ENCODE results near the gene ATP8B4. TPM values are rescaled to one million over a fixed set of nuclear protein-coding genes. Genes with fewer than 3 reads are reported as not detected.
"Not testable (repeated sequence)": the region's sequence is repeated elsewhere in the genome, so short reads cannot be mapped to it uniquely, and the experiment has no call there.

ATP8B4 gene
- total RNA-seq, 2 experiments from 2014 or later = 2.0 to 2.9 TPM

DNA sequence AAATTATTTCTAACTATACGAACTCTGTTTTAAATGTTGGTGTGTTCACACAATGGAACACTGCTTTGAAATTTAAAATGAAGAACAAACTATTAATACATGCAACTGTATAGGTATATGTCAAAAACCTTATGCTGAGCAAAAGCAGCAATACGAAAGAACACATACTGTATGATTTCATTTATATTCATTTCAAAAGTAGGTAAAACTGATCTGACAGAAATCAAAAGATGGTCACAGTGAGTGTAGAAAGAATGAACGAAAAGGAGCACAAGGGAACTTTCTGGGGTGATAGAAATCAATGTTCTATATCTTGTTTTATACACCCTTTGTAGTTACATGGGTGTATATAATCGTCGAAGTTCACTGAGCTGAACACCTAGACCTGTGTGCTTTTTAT is 12.6 kb downstream of the ATP8B4 start:
- H3K27me3 Mint-ChIP-seq (ENCODE audit: low read depth) = peaks cover 8% of the 10 kb centered on the region
- H3K27ac Mint-ChIP-seq = no peak overlapping the region
- H3K9me3 Mint-ChIP-seq = no peaks in the 10 kb centered on the region
- CTCF ChIA-PET = no interaction called here
- intact Hi-C loops (cut with micrococcal nuclease) = loop anchor here (2.0 kb wide), 1 partner anchor 28 kb away; no protein-coding TSS in a partner anchor
- peaks cover 33% of the 10 kb centered on the region for H3K4me1 Mint-ChIP-seq (ENCODE audit: low read depth)
- H3K4me3 Mint-ChIP-seq = no peak overlapping the region
- DNase-seq = no peak
- no peaks in the 10 kb centered on the region for H3K36me3 Mint-ChIP-seq (ENCODE audit: low read depth)

GRCh38 chr15:50100486-50100885 is 18.5 kb downstream of the ATP8B4 start:
- no peaks in the 10 kb centered on the region for H3K9me3 Mint-ChIP-seq
- no peak overlapping the region for H3K4me3 Mint-ChIP-seq
- no peaks in the 10 kb centered on the region for H3K36me3 Mint-ChIP-seq (ENCODE audit: low read depth)
- CTCF ChIA-PET = no interaction called here
- intact Hi-C loops (cut with micrococcal nuclease) = no loop called here
- no peak for DNase-seq
- peaks cover 9% of the 10 kb centered on the region for H3K27me3 Mint-ChIP-seq (ENCODE audit: low read depth)
- no peaks in the 10 kb centered on the region for H3K4me1 Mint-ChIP-seq (ENCODE audit: low read depth)
- H3K27ac Mint-ChIP-seq = no peak overlapping the region

DNA sequence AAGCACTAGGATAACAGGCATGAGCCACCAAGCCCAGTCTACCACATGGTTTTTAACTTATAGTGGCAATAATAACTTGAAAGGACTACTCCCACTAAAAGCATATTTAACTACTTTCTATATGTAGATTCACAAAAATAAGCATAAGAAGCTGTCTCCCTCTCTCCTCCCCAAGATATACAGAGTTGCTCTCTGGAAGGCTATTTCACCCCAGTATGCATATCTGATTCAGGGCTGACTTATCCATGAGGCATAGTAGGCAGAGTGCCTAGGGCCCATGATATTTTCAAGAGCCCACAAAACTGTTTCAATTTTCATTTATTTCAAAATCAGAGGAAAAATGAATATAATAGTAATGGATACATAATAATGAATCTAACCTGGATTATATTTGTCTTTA is 20.5 kb downstream of the ATP8B4 start:
- Mint-ChIP-seq H3K9me3 (no peaks in the 10 kb centered on the region), H3K4me3 (no peak overlapping the region), H3K36me3 (ENCODE audit: low read depth) (no peaks in the 10 kb centered on the region), H3K4me1 (ENCODE audit: low read depth) (no peaks in the 10 kb centered on the region), H3K27ac (no peak overlapping the region), H3K27me3 (ENCODE audit: low read depth) (peaks cover 9% of the 10 kb centered on the region)
- DNase-seq = no peak
- intact Hi-C loops (cut with micrococcal nuclease) = no loop called here
- CTCF ChIA-PET = no interaction called here

DNA sequence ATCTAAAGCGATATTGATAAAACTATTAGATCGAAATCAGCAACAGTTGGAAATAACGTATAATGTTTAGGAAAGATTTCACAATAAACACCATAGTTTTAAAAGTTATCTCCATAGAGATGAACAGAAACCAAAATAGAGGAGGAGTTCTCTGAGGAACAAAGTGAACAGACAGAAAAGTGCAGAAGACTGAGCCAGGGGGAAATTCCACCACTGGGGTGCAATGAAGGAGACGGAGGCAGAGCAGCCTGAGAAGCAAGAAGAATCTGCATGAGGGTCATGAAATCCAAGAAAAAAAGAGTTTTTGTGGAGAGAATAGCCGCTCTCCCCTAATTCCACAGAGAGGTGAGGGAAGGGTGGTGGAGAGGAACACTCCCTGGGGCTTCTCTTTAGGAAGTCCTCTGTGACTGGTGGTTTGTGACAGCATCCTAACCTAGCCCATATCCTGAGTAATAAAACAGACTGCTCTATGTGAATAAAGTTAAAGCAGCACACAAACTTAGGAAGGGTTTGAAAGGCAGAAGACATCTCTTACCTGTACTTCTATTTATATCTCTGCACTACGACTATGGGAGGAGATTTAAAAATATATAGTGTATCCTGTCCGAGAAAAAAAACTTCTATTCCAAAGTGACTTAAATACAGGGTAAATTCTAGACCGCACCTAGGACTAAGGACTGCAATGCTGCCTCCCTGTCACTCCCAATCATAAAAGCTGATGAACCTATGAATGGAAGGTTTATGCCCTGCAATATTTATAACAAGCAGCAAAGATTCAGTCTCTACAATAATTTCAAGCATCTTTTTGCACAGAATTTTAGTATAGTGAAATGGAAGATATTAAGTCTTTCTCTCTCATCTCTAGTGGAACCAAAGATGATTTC is 22.9 kb downstream of the ATP8B4 start:
- intact Hi-C loops (cut with micrococcal nuclease) = no loop called here
- CTCF ChIA-PET = no interaction called here
- H3K27me3 Mint-ChIP-seq (ENCODE audit: low read depth) = peaks cover 7% of the 10 kb centered on the region
- no peak overlapping the region for H3K4me3 Mint-ChIP-seq
- DNase-seq = no peak
- no peak overlapping the region for H3K27ac Mint-ChIP-seq
- H3K4me1 Mint-ChIP-seq (ENCODE audit: low read depth) = no peaks in the 10 kb centered on the region
- no peaks in the 10 kb centered on the region for H3K9me3 Mint-ChIP-seq
- no peaks in the 10 kb centered on the region for H3K36me3 Mint-ChIP-seq (ENCODE audit: low read depth)

GRCh38 chr15:50089386-50089785 is 29.6 kb downstream of the ATP8B4 start:
- H3K4me1 Mint-ChIP-seq (ENCODE audit: low read depth); CTCF ChIA-PET; H3K9me3 Mint-ChIP-seq; H3K4me3 Mint-ChIP-seq; intact Hi-C loops (cut with micrococcal nuclease); DNase-seq; H3K27ac Mint-ChIP-seq; H3K36me3 Mint-ChIP-seq (ENCODE audit: low read depth): not testable (repeated sequence)
- H3K27me3 Mint-ChIP-seq (ENCODE audit: low read depth) = peaks cover 20% of the 10 kb centered on the region

DNA sequence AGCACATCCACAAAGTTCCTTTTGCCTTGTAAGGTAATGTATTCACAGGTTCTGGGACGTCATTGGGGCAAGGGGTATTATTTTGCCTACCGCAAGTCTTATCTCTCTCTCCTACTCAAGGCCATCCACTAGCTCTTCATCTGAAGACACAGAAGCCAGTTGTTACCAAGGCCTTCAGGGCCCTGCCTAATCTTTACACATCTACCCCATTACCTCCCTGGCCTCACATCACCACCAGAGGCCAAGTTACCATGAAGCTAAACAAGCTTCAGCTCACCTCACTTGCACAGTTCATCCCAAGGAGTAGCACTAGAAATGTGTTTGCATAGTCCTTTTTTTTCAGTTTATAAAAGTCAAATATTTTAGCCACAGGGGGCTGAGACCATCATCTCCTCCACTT is 34.1 kb downstream of the ATP8B4 start:
- CTCF ChIA-PET = no interaction called here
- no peaks in the 10 kb centered on the region for H3K9me3 Mint-ChIP-seq
- no peak overlapping the region for H3K27ac Mint-ChIP-seq
- no peak overlapping the region for H3K4me3 Mint-ChIP-seq
- no peaks in the 10 kb centered on the region for H3K36me3 Mint-ChIP-seq (ENCODE audit: low read depth)
- H3K27me3 Mint-ChIP-seq (ENCODE audit: low read depth) = peaks cover 15% of the 10 kb centered on the region
- H3K4me1 Mint-ChIP-seq (ENCODE audit: low read depth) = no peaks in the 10 kb centered on the region
- intact Hi-C loops (cut with micrococcal nuclease) = no loop called here
- DNase-seq = no peak

GRCh38 chr15:50083424-50084025 is 35.5 kb downstream of the ATP8B4 start:
- H3K4me3 Mint-ChIP-seq = no peak overlapping the region
- H3K9me3 Mint-ChIP-seq = no peaks in the 10 kb centered on the region
- intact Hi-C loops (cut with micrococcal nuclease) = no loop called here
- H3K4me1 Mint-ChIP-seq (ENCODE audit: low read depth) = no peaks in the 10 kb centered on the region
- CTCF ChIA-PET = interaction anchor here (1.4 kb wide), 1 partner anchor 61 kb away, joined by 3 read pairs; no protein-coding TSS in a partner anchor
- no peaks in the 10 kb centered on the region for H3K36me3 Mint-ChIP-seq (ENCODE audit: low read depth)
- DNase-seq = no peak
- H3K27me3 Mint-ChIP-seq (ENCODE audit: low read depth) = peaks cover 5% of the 10 kb centered on the region
- no peak overlapping the region for H3K27ac Mint-ChIP-seq

DNA sequence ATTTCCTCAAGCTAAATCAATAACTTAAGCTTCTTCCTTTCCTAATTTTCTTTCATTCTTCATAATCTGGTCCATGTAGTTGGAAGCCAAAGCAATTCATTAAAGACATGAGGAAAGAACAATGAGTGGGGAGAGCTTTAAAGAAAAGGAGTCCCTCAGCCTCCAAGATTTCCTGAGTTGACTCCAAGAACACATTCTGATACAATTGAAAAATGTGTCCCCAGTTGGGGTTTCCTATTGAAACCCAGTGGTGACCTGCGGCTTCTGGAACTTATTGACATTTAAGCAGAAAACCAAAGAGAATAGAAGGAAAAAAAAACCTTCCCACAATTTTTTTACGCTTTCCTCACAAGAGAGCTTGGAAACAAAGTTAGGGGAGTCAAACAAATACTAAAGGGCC is 37.0 kb downstream of the ATP8B4 start:
- no peaks in the 10 kb centered on the region for H3K4me1 Mint-ChIP-seq (ENCODE audit: low read depth)
- DNase-seq = no peak
- H3K36me3 Mint-ChIP-seq (ENCODE audit: low read depth) = no peaks in the 10 kb centered on the region
- H3K27me3 Mint-ChIP-seq (ENCODE audit: low read depth) = peaks cover 6% of the 10 kb centered on the region
- intact Hi-C loops (cut with micrococcal nuclease) = no loop called here
- no peaks in the 10 kb centered on the region for H3K9me3 Mint-ChIP-seq
- CTCF ChIA-PET = no interaction called here
- no peak overlapping the region for H3K27ac Mint-ChIP-seq
- H3K4me3 Mint-ChIP-seq = no peak overlapping the region

- no peak for DNase-seq
- H3K27me3 Mint-ChIP-seq (ENCODE audit: low read depth) = peaks cover 9% of the 10 kb centered on the region
These were observed 41.4 kb downstream of the ATP8B4 start for GRCh38 chr15:50077651-50078050.

GRCh38 chr15:50077176-50077575 is 41.9 kb downstream of the ATP8B4 start:
- H3K4me1 Mint-ChIP-seq (ENCODE audit: low read depth) = no peaks in the 10 kb centered on the region
- no peaks in the 10 kb centered on the region for H3K36me3 Mint-ChIP-seq (ENCODE audit: low read depth)
- no peaks in the 10 kb centered on the region for H3K9me3 Mint-ChIP-seq
- no peak overlapping the region for H3K4me3 Mint-ChIP-seq
- CTCF ChIA-PET = no interaction called here
- no peak overlapping the region for H3K27ac Mint-ChIP-seq
- DNase-seq = no peak
- intact Hi-C loops (cut with micrococcal nuclease) = no loop called here
- H3K27me3 Mint-ChIP-seq (ENCODE audit: low read depth) = peaks cover 9% of the 10 kb centered on the region

More at GRCh38 chr15:50077651-50078050, 41.4 kb downstream of the ATP8B4 start:
- Mint-ChIP-seq H3K36me3 (ENCODE audit: low read depth) (no peaks in the 10 kb centered on the region), H3K27ac (no peak overlapping the region), H3K9me3 (no peaks in the 10 kb centered on the region), H3K4me3 (no peak overlapping the region), H3K4me1 (ENCODE audit: low read depth) (no peaks in the 10 kb centered on the region)
- intact Hi-C loops (cut with micrococcal nuclease) = no loop called here
- CTCF ChIA-PET = interaction anchor here (1.0 kb wide), 1 partner anchor 54 kb away, joined by 3 read pairs; no protein-coding TSS in a partner anchor

DNA sequence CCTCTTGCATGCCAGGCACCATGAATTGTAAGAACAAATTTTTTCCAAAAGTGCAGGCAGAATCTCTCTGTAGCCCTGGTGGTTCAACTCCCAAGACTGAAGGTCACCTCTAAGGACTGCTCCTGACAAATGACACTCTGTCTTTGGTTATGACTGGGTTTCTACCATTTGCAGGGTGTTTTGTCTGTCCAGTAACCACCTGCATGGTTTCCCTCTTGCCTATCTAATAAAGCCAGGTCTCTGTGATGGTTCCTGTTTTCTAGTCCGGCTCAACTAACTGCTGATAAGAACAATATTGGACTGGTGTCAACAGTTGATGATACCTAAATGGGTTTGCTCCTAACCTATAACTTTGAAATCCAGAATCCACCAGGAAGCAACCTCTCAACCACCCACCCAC is 43.7 kb downstream of the ATP8B4 start:
- Mint-ChIP-seq H3K27me3 (ENCODE audit: low read depth) (peaks cover 16% of the 10 kb centered on the region), H3K4me1 (ENCODE audit: low read depth) (no peaks in the 10 kb centered on the region), H3K4me3 (no peak overlapping the region), H3K27ac (no peak overlapping the region), H3K36me3 (ENCODE audit: low read depth) (no peaks in the 10 kb centered on the region), H3K9me3 (no peaks in the 10 kb centered on the region)
- intact Hi-C loops (cut with micrococcal nuclease) = no loop called here
- DNase-seq = no peak
- CTCF ChIA-PET = no interaction called here

DNA sequence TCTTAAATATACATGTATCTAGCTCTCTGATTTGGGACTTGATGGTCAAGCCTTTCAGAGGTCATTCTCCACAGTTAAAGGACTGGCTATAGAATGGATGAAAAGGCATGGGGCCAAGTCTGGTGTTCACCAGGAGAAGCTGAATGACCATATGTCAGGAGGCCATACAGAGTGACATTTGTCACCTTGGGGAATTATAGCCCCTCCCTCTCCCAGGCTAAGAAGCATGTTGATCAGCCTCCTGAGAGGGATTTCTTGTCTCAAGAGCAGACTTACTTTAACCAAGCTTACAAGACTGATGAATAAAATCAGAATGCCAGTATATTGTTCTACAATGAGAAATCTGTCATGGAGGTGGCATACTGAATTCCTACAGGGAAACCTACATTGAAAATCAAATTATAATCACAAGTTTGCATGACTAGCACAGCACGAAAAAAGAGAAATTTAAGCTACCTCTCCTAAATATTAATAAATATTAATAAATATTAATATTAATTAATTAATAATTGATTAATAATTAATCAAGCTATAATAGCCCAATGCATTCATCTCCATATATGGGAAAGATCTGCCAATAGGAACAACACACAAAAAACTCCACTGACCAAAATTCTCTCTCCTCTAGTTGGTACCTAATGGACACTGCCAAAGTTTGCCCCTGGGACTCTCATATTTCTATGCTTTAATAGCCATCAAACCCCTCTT is 47.3 kb downstream of the ATP8B4 start:
- peaks cover 5% of the 10 kb centered on the region for H3K4me1 Mint-ChIP-seq (ENCODE audit: low read depth)
- DNase-seq = no peak
- intact Hi-C loops (cut with micrococcal nuclease) = no loop called here
- peaks cover 10% of the 10 kb centered on the region for H3K27me3 Mint-ChIP-seq (ENCODE audit: low read depth)
- CTCF ChIA-PET = no interaction called here
- H3K36me3 Mint-ChIP-seq (ENCODE audit: low read depth) = no peaks in the 10 kb centered on the region
- H3K27ac Mint-ChIP-seq = no peak overlapping the region
- no peaks in the 10 kb centered on the region for H3K9me3 Mint-ChIP-seq
- H3K4me3 Mint-ChIP-seq = no peak overlapping the region

Data from activated naive CD4-positive, alpha-beta T cell treated with anti-CD3 and anti-CD28 coated beads for 36 hours (primary cell).